H1 (cell line): ENCODE results near the gene SH3YL1. TPM values are rescaled to one million over a fixed set of nuclear protein-coding genes. Genes with fewer than 3 reads are reported as not detected.

ENCODE experiments used
- CTCF ChIA-PET: fragments of 300-600 bp; sonication (Branson Sonifier 250); formaldehyde crosslinking; loops from one replicate; lab custom pipeline; 2021; ENCODE audit not compliant: partially characterized antibody; lab: Charles Lee
- POLR2A ChIA-PET: fragments of 300-600 bp; sonication (Branson Sonifier 250); formaldehyde crosslinking; loops from one replicate; lab custom pipeline; 2021; ENCODE audit warnings: inconsistent platforms; ENCODE audit not compliant: partially characterized antibody; lab: Charles Lee
- DNase-seq, 2 experiments: peaks; one replicate each; pipeline versions ENCODE4 v3.0.0 to v3.0.0-alpha.2; 2010 to 2022; ENCODE audit warnings: low spot score in 2 of 2, low read depth in 1 of 2, mixed read lengths in 1 of 2
- FAIRE-seq: peaks from 2 replicates; lab custom pipeline; 2011; peaks lifted over from hg19 to GRCh38; lab: Jason Lieb, UNC
- H2AFZ ChIP-seq: 2 replicates; pipeline ENCODE4 v1.8.1; 2012; ENCODE audit warnings: low read length, inconsistent platforms
- H2AK5ac ChIP-seq: 2 replicates; pipeline ENCODE4 v1.6.1; 2013; ENCODE audit warnings: low read depth, low read length
- H2BK120ac ChIP-seq: replicated peaks from 2 replicates; pipeline ENCODE3; 2013; ENCODE audit warnings: low read depth, low read length, inconsistent platforms
- H2BK12ac ChIP-seq: 2 replicates; pipeline ENCODE4 v1.6.1; 2013; ENCODE audit warnings: low read depth, low read length
- H2BK15ac ChIP-seq: 2 replicates; pipeline ENCODE4 v1.6.1; 2013; ENCODE audit warnings: low read length
- H2BK20ac ChIP-seq: 2 replicates; pipeline ENCODE4 v1.6.1; 2013; ENCODE audit warnings: low read length
- H2BK5ac ChIP-seq: 2 replicates; pipeline ENCODE4 v1.6.1; 2013; ENCODE audit warnings: low read depth, low read length
- H3K14ac ChIP-seq: 2 replicates; pipeline ENCODE4 v1.6.1; 2013; ENCODE audit warnings: inconsistent platforms; ENCODE audit not compliant: insufficient read length
- H3K18ac ChIP-seq: 2 replicates; pipeline ENCODE4 v1.6.1; 2013; ENCODE audit warnings: low read length; ENCODE audit errors: extremely low read depth
- H3K23ac ChIP-seq: 2 replicates; pipeline ENCODE4 v1.6.1; 2013; ENCODE audit warnings: inconsistent platforms; ENCODE audit not compliant: insufficient read length
- H3K23me2 ChIP-seq: 2 replicates; pipeline ENCODE4 v1.6.1; 2013; ENCODE audit warnings: low read depth, low read length
- H3K27ac ChIP-seq: 2 replicates; pipeline ENCODE4 v1.6.1; 2011; ENCODE audit warnings: low read depth, low read length, inconsistent platforms
- H3K27me3 ChIP-seq, 4 experiments: replicated peaks in 1 of 4; 1 replicate in 1 of 4; 2 replicates in 3 of 4; pipeline versions ENCODE4 v1.6.1 to v1.8.1; 2011 to 2013; ENCODE audit warnings: low read length in 3 of 4, mild to moderate bottlenecking in 3 of 4, inconsistent platforms in 2 of 4, mixed read lengths in 2 of 4, moderate library complexity in 1 of 4; ENCODE audit not compliant: control insufficient read depth in 3 of 4, insufficient read depth in 3 of 4; ENCODE audit errors: extremely low read depth in 1 of 4
- H3K36me3 ChIP-seq, 4 experiments: 2 replicates each; pipeline versions ENCODE4 v1.6.1 to v1.8.1; 2011 to 2013; ENCODE audit warnings: mild to moderate bottlenecking in 4 of 4, low read length in 3 of 4, moderate library complexity in 2 of 4, control low read depth in 1 of 4, inconsistent platforms in 1 of 4; ENCODE audit not compliant: insufficient read depth in 4 of 4, control insufficient read depth in 2 of 4
- H3K4ac ChIP-seq: replicated peaks from 2 replicates; pipeline ENCODE3; 2013; ENCODE audit warnings: low read length, low read depth, mixed read lengths, inconsistent platforms; ENCODE audit not compliant: insufficient read length
- H3K4me1 ChIP-seq, 4 experiments: replicated peaks in 1 of 4; 1 replicate in 1 of 4; 2 replicates in 3 of 4; pipeline versions ENCODE4 v1.6.1 to v1.8.1; 2011 to 2013; ENCODE audit warnings: low read length in 3 of 4, inconsistent platforms in 2 of 4, mixed read lengths in 1 of 4; ENCODE audit not compliant: insufficient read depth in 4 of 4, control insufficient read depth in 3 of 4
- H3K4me2 ChIP-seq, 2 experiments: 2 replicates each; pipeline versions ENCODE4 v1.6.1 to v1.8.1; 2011 to 2013; ENCODE audit warnings: low read depth in 2 of 2, low read length in 2 of 2, control low read depth in 1 of 2, inconsistent platforms in 1 of 2, mild to moderate bottlenecking in 1 of 2; ENCODE audit not compliant: insufficient read depth in 1 of 2
- H3K4me3 ChIP-seq, 4 experiments: fragments of 200-600, 300-600 bp in 1 of 4; sonication (generic), shearing (Covaris generic), sonication (Bioruptor Twin) in 1 of 4; 2 replicates each; pipeline versions ENCODE4 v1.5.1 to v1.8.1; 2011 to 2016; ENCODE audit warnings: low read length in 4 of 4, low read depth in 3 of 4, control low read depth in 2 of 4, inconsistent platforms in 2 of 4, mild to moderate bottlenecking in 2 of 4, mixed read lengths in 1 of 4, moderate library complexity in 1 of 4; ENCODE audit not compliant: insufficient read depth in 2 of 4; ENCODE audit errors: extremely low read depth in 1 of 4
- H3K56ac ChIP-seq: replicated peaks from 2 replicates; pipeline ENCODE3; 2013; ENCODE audit warnings: low read depth, mild to moderate bottlenecking, mixed read lengths, low read length, inconsistent platforms; ENCODE audit not compliant: insufficient read length
- H3K79me1 ChIP-seq: 2 replicates; pipeline ENCODE4 v1.6.1; 2013; ENCODE audit warnings: low read depth, low read length, control low read depth
- H3K79me2 ChIP-seq, 2 experiments: 2 replicates each; pipeline versions ENCODE4 v1.6.1 to v1.8.1; 2012 to 2013; ENCODE audit warnings: low read length in 2 of 2, mild to moderate bottlenecking in 2 of 2, inconsistent platforms in 1 of 2; ENCODE audit not compliant: insufficient read depth in 2 of 2, control insufficient read depth in 1 of 2
- H3K9ac ChIP-seq, 4 experiments: replicated peaks in 1 of 4; 1 replicate in 1 of 4; 2 replicates in 3 of 4; pipeline versions ENCODE4 v1.6.1 to v1.8.1; 2011 to 2013; ENCODE audit warnings: low read depth in 3 of 4, low read length in 3 of 4, control low read depth in 2 of 4, mild to moderate bottlenecking in 2 of 4, moderate library complexity in 2 of 4, inconsistent platforms in 1 of 4; ENCODE audit errors: extremely low read depth in 1 of 4
- H3K9me3 ChIP-seq, 2 experiments: 2 replicates each; pipeline versions ENCODE4 v1.6.1 to v1.8.1; 2012 to 2013; ENCODE audit warnings: mild to moderate bottlenecking in 2 of 2, moderate library complexity in 2 of 2, control low read depth in 1 of 2, inconsistent platforms in 1 of 2, low read depth in 1 of 2, low read length in 1 of 2, mixed read lengths in 1 of 2; ENCODE audit not compliant: insufficient read depth in 2 of 2
- H4K20me1 ChIP-seq, 2 experiments: replicated peaks in 1 of 2; 2 replicates each; pipeline versions ENCODE3 to v1.8.1; 2011 to 2013; ENCODE audit warnings: inconsistent platforms in 2 of 2, low read length in 2 of 2, mild to moderate bottlenecking in 1 of 2; ENCODE audit not compliant: insufficient read depth in 2 of 2, control insufficient read depth in 1 of 2
- H4K5ac ChIP-seq: 2 replicates; pipeline ENCODE4 v1.6.1; 2013; ENCODE audit warnings: low read length, low read depth, mixed read lengths, inconsistent platforms; ENCODE audit not compliant: insufficient read length
- H4K8ac ChIP-seq: 2 replicates; pipeline ENCODE4 v1.8.0; 2013; ENCODE audit warnings: mild to moderate bottlenecking, moderate library complexity, low read length, inconsistent platforms; ENCODE audit not compliant: insufficient read depth; ENCODE audit errors: extremely low read depth
- H4K91ac ChIP-seq: replicated peaks from 2 replicates; pipeline ENCODE3; 2013; ENCODE audit warnings: low read length, mixed read lengths, inconsistent platforms; ENCODE audit not compliant: insufficient read length
- CREB1 ChIP-seq: IDR thresholded peaks from 2 replicates; pipeline ENCODE4 v1.6.1; 2012; ENCODE audit warnings: inconsistent platforms
- SRF ChIP-seq: IDR thresholded peaks from 2 replicates; pipeline ENCODE4 v1.6.1; 2011; ENCODE audit warnings: mild to moderate bottlenecking, low read depth, low read length, moderate library complexity
- WGBS, 2 experiments: shearing (Covaris generic) in 1 of 2; methylation state at CpG; one replicate each; pipeline versions ENCODE4 v1.1.6 to v1.1.7; 2013 to 2015; ENCODE audit warnings: low lambda C conversion rate in 2 of 2, mixed read lengths in 2 of 2, inconsistent platforms in 1 of 2, low coverage in 1 of 2, missing lambda C conversion rate in 1 of 2; ENCODE audit not compliant: insufficient replicate concordance in 2 of 2, insufficient coverage in 1 of 2, insufficient read length in 1 of 2; ENCODE audit errors: extremely low coverage in 1 of 2, missing lambda C conversion rate in 1 of 2; 5-methylcytosine and 5-hydroxymethylcytosine counted together
- polyA plus RNA-seq, 7 experiments: library from polyadenylated mRNA; depleted of rRNA in 3 of 7; stranded (reverse) in 5 of 7; unstranded in 2 of 7; fragments of >200 nt in 5 of 7; fragments of 200-250 nt in 2 of 7; gene quantifications; 1 replicate in 5 of 7; 2 replicates in 1 of 7; 4 replicates in 1 of 7; pipeline versions ENCODE4 v1.2.1 to v1.2.3, GENCODE V29; 2011 to 2013; ENCODE audit warnings: missing spikeins in 2 of 7, mixed read lengths in 2 of 7
- total RNA-seq: library from RNA; stranded (reverse); fragmentation: NEBNext Ultra II Directional; extraction: Animal tissue kit (Norgen Biotek cat#: 25700); gene quantifications from 2 replicates; pipeline ENCODE4 v1.2.1, GENCODE V29; 2021

Gene SH3YL1
- total and polyA plus RNA-seq, 2 of the 8 experiments (the other 6 are each of a cell fraction or from before 2014, with no cell fraction given), result 13.6 to 37.2 TPM

DNA sequence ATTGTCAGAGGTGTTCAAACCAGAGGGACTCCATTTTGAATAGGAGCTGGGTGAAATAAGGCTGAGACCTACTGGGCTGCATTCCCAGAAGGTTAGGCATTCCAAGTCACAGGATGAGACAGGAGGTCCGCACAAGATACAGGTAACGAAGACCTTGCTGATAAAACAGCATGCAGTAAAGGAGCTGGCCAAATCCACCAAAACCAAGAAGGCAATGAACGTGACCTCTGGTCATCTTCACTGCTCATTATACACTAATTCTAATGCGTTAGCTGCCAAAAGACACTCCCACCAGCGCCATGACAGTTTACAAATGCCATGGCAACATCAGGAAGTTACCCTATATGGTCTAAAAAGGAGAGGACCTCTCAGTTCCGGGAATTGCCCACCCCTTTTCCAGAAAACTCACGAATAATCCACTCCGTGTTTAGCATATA is 10.6 kb downstream of the SH3YL1 start:
- CTCF ChIA-PET, result interaction anchor here (1.2 kb wide), 1 partner anchor 19 kb away, joined by 3 read pairs; no protein-coding TSS in a partner anchor
- Histone ChIP-seq H3K27me3 (no peaks in the 10 kb centered on the region), H2BK12ac (no peak overlapping the region), H3K14ac (no peak overlapping the region), H3K9ac (no peak overlapping the region), H3K4me1 (no peaks in the 10 kb centered on the region), H3K9me3 (peaks cover 3 to 5% of the 10 kb centered on the region in 2 experiments), H4K5ac (no peak overlapping the region), H3K56ac (no peak overlapping the region), H3K18ac (no peak overlapping the region), H4K8ac (no peak overlapping the region), H4K91ac (no peak overlapping the region), H2BK120ac (no peak overlapping the region), H2BK5ac (no peak overlapping the region), H2AK5ac (no peak overlapping the region), H3K23ac (no peak overlapping the region), H3K4me2 (no peak overlapping the region), H2BK15ac (no peak overlapping the region), H2AFZ (no peak overlapping the region), H4K20me1 (peaks cover 0 to 2% of the 10 kb centered on the region in 2 experiments), H3K27ac (no peak overlapping the region), H3K4ac (no peak overlapping the region), H3K36me3 (peaks cover 0 to 6% (median 3%) of the 10 kb centered on the region in 4 experiments; a peak in 2 of 8 replicates), H3K79me1 (no peaks in the 10 kb centered on the region), H3K79me2 (no peaks in the 10 kb centered on the region), H2BK20ac (no peak overlapping the region), H3K4me3 (no peak overlapping the region), H3K23me2 (no peaks in the 10 kb centered on the region)
- TF ChIP-seq SRF, result peak; percentile 29; the same call in 1 of the 2 replicates
- no peak for TF ChIP-seq CREB1
- POLR2A ChIA-PET, result no interaction called here
- DNase-seq (no peak), FAIRE-seq (no peak)
- WGBS, 2 experiments, result 87% methylated on average over 8 of the region's 8 CpGs; no CpG with 5 or more reads in 1 of the 2 experiments
